Keratinocyte (primary cell): ENCODE data around the gene AHNAK. TPM values are rescaled to one million over a fixed set of nuclear protein-coding genes. Genes with fewer than 3 reads are reported as not detected.

Experiments used
- DNase-seq: peaks from one replicate; pipeline ENCODE4 v3.0.0-alpha.2; 2011; ENCODE audit warnings: low read depth, missing footprints, low spot score
- FAIRE-seq: peaks from 2 replicates; lab custom pipeline; 2011; peaks lifted over from hg19 to GRCh38; lab: Jason Lieb, UNC
- H2AFZ ChIP-seq: 2 replicates; pipeline ENCODE4 v1.6.0; 2012; ENCODE audit warnings: low read length, control low read depth, inconsistent platforms; ENCODE audit not compliant: control insufficient read depth
- H3K27ac ChIP-seq: 2 replicates; pipeline ENCODE4 v1.5.1; 2011; ENCODE audit warnings: low read length; ENCODE audit not compliant: control insufficient read depth, insufficient read depth
- H3K27me3 ChIP-seq: 3 replicates; pipeline ENCODE4 v1.6.0; 2011; ENCODE audit warnings: low read length; ENCODE audit not compliant: control insufficient read depth, insufficient read depth; ENCODE audit errors: extremely low read depth
- H3K36me3 ChIP-seq, 2 experiments: 2 replicates in 1 of 2; 3 replicates in 1 of 2; pipeline ENCODE4 v1.5.1; 2011; ENCODE audit warnings: low read length in 2 of 2, mild to moderate bottlenecking in 1 of 2; ENCODE audit not compliant: control insufficient read depth in 2 of 2, insufficient read depth in 2 of 2; ENCODE audit errors: extremely low read depth in 1 of 2
- H3K4me1 ChIP-seq: 3 replicates; pipeline ENCODE4 v1.5.1; 2011; ENCODE audit warnings: low read length; ENCODE audit not compliant: control insufficient read depth, insufficient read depth; ENCODE audit errors: extremely low read depth
- H3K4me2 ChIP-seq: 3 replicates; pipeline ENCODE4 v1.6.0; 2011; ENCODE audit warnings: low read depth, low read length; ENCODE audit not compliant: control insufficient read depth, insufficient read depth; ENCODE audit errors: extremely low read depth
- H3K4me3 ChIP-seq, 3 experiments: fragments of 200-600 bp in 1 of 3; sonication (generic) in 1 of 3; 2 replicates in 2 of 3; 3 replicates in 1 of 3; pipeline ENCODE4 v1.5.1; 2011 to 2016; ENCODE audit warnings: low read length in 3 of 3, mild to moderate bottlenecking in 3 of 3, control low read depth in 2 of 3, inconsistent platforms in 1 of 3, low read depth in 1 of 3, mixed read lengths in 1 of 3, mixed run types in 1 of 3, moderate library complexity in 1 of 3; ENCODE audit not compliant: control insufficient read depth in 2 of 3, insufficient read depth in 2 of 3; ENCODE audit errors: extremely low read depth in 1 of 3
- H3K79me2 ChIP-seq: 2 replicates; pipeline ENCODE4 v1.6.0; 2012; ENCODE audit warnings: low read length; ENCODE audit not compliant: control insufficient read depth, insufficient read depth
- H3K9ac ChIP-seq: 3 replicates; pipeline ENCODE4 v1.6.0; 2011; ENCODE audit warnings: low read length; ENCODE audit not compliant: control insufficient read depth, insufficient read depth; ENCODE audit errors: extremely low read depth
- H3K9me1 ChIP-seq: 3 replicates; pipeline ENCODE4 v1.6.0; 2011; ENCODE audit warnings: low read length; ENCODE audit not compliant: control insufficient read depth, insufficient read depth; ENCODE audit errors: extremely low read depth
- H3K9me3 ChIP-seq: 2 replicates; pipeline ENCODE4 v1.5.1; 2012; ENCODE audit warnings: low read depth, low read length; ENCODE audit not compliant: control insufficient read depth
- H4K20me1 ChIP-seq: 3 replicates; pipeline ENCODE4 v1.6.0; 2011; ENCODE audit warnings: low read length; ENCODE audit not compliant: control insufficient read depth, insufficient read depth; ENCODE audit errors: extremely low read depth
- EZH2 ChIP-seq: IDR thresholded peaks from one replicate; pipeline ENCODE4 v1.6.1; 2012; ENCODE audit warnings: inconsistent platforms, mild to moderate bottlenecking, low read length, moderate library complexity
- dilution Hi-C: fragments of 300-500 bp; cut with MboI; formaldehyde crosslinking; loops from one replicate; pipeline ENCODE4 v1.7.0; 2020; ENCODE audit warnings: low sequenced_read_pairs; ENCODE audit not compliant: extremely low pct_ligation_motif_present
- polyA minus RNA-seq, 3 experiments: library from RNA; depleted of rRNA, polyadenylated mRNA; stranded (reverse); fragments of >200 nt; gene quantifications; 1 replicate in 1 of 3; 2 replicates in 1 of 3; 3 replicates in 1 of 3; pipeline ENCODE4 v1.2.3, GENCODE V29; 2011
- polyA plus RNA-seq, 5 experiments: library from polyadenylated mRNA; depleted of rRNA in 3 of 5; stranded (reverse) in 3 of 5; stranded (forward) in 1 of 5; unstranded in 1 of 5; fragments of >200 nt; gene quantifications; 1 replicate in 1 of 5; 2 replicates in 3 of 5; 3 replicates in 1 of 5; pipeline versions ENCODE4 v1.2.1 to v1.2.3, GENCODE V29; 2011 to 2012; ENCODE audit warnings: missing spikeins in 2 of 5, low read depth in 1 of 5, low replicate concordance in 1 of 5
- TF ChIP-seq, protein P1 (sequence below), 3 experiments: IDR thresholded peaks in 1 of 3; conservative IDR thresholded peaks in 1 of 3; optimal IDR thresholded peaks in 1 of 3; 2 replicates in 2 of 3; 3 replicates in 1 of 3; pipeline versions ENCODE3 to v1.5.1; 2011; ENCODE audit warnings: low read length in 3 of 3, mild to moderate bottlenecking in 3 of 3, moderate library complexity in 2 of 3, control low read depth in 1 of 3, inconsistent platforms in 1 of 3; ENCODE audit not compliant: insufficient read depth in 2 of 3; ENCODE audit errors: extremely low read depth in 1 of 3

Gene AHNAK, protein sequence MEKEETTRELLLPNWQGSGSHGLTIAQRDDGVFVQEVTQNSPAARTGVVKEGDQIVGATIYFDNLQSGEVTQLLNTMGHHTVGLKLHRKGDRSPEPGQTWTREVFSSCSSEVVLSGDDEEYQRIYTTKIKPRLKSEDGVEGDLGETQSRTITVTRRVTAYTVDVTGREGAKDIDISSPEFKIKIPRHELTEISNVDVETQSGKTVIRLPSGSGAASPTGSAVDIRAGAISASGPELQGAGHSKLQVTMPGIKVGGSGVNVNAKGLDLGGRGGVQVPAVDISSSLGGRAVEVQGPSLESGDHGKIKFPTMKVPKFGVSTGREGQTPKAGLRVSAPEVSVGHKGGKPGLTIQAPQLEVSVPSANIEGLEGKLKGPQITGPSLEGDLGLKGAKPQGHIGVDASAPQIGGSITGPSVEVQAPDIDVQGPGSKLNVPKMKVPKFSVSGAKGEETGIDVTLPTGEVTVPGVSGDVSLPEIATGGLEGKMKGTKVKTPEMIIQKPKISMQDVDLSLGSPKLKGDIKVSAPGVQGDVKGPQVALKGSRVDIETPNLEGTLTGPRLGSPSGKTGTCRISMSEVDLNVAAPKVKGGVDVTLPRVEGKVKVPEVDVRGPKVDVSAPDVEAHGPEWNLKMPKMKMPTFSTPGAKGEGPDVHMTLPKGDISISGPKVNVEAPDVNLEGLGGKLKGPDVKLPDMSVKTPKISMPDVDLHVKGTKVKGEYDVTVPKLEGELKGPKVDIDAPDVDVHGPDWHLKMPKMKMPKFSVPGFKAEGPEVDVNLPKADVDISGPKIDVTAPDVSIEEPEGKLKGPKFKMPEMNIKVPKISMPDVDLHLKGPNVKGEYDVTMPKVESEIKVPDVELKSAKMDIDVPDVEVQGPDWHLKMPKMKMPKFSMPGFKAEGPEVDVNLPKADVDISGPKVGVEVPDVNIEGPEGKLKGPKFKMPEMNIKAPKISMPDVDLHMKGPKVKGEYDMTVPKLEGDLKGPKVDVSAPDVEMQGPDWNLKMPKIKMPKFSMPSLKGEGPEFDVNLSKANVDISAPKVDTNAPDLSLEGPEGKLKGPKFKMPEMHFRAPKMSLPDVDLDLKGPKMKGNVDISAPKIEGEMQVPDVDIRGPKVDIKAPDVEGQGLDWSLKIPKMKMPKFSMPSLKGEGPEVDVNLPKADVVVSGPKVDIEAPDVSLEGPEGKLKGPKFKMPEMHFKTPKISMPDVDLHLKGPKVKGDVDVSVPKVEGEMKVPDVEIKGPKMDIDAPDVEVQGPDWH (N-terminal part only)
- polyA plus RNA-seq, result 195 to 220 TPM (median 207 TPM) in 3 replicates
- polyA plus RNA-seq (2011; ENCODE audit: low read depth), result 177 TPM
- polyA plus RNA-seq (2011; cell fraction: cytosol; rRNA removed), result 69.0 and 81.5 TPM in 2 replicates
- 933 and 1,273 TPM in 2 replicates for polyA plus RNA-seq (2011; cell fraction: nucleus; rRNA removed)
- 296 and 367 TPM in 2 replicates for polyA plus RNA-seq (2012; ENCODE audit: low replicate concordance)
- 503 to 1,127 TPM (median 686 TPM) in 3 replicates for polyA minus RNA-seq
- 209 TPM for polyA minus RNA-seq (2011; cell fraction: cytosol; rRNA and poly(A)+ RNA removed)
- polyA minus RNA-seq (2011; cell fraction: nucleus; rRNA and poly(A)+ RNA removed), result 2,164 and 3,990 TPM in 2 replicates

DNA sequence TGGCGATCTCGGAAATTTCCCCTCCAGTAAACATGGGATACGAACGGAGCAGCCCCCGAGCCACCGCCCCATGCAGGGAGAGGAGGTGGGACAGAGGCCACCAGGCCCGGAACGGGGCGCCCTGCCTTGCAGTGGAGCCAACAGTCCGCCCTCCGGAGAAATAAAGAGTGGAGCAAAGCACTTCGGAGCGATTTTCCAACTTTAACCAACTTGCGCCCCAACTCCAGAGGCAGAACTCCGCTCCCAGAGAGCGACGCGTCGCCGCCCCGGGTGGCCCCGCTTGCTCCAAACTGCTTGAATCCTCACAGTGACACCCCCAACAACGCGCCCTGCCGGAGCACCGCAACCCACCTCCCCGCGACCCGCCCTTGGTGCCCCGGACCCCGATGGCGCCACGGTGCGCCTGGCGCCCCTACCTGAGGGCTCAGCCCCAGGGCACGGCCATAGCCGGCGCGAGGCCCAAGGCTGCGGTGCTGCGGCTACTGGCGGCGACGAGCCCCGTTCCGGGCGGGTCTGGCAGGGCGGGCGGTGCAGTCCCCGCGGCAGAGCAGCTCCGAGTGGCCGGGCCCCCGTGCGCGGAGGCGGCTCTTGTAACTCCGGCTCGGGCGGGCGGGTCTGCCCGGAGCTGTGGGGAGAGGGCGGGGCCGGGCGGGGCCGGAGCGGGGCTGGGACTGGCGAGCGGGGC, at the start of gene AHNAK:
Gene AHNAK, minus strand, starts transcription at position 563 of the 685 bp plus-strand sequence. CDS start 10,708 bp downstream, outside the sequence.
- DNase-seq, result no peak
- H3K36me3 ChIP-seq, result peaks cover 7 to 22% of the 10 kb centered on the region in 2 experiments
- peaks cover 18% of the 10 kb centered on the region for H4K20me1 ChIP-seq
- H3K4me3 ChIP-seq, result peak within 1 kb of the TSS; percentile 86 to 100 (median 89)
- H3K9ac ChIP-seq, result peak within 1 kb of the TSS; percentile 93
- H3K4me1 ChIP-seq, result peaks cover 44% of the 10 kb centered on the region
- peak within 1 kb of the TSS; percentile 95 for H3K27ac ChIP-seq
- H3K9me1 ChIP-seq, result no peaks in the 10 kb centered on the region
- no peak for FAIRE-seq
- H3K27me3 ChIP-seq, result no peaks in the 10 kb centered on the region
- H3K9me3 ChIP-seq, result no peaks in the 10 kb centered on the region
- H3K4me2 ChIP-seq, result peak within 1 kb of the TSS; percentile 89
- TF ChIP-seq EZH2, result no peak
- TF ChIP-seq, protein P1, sequence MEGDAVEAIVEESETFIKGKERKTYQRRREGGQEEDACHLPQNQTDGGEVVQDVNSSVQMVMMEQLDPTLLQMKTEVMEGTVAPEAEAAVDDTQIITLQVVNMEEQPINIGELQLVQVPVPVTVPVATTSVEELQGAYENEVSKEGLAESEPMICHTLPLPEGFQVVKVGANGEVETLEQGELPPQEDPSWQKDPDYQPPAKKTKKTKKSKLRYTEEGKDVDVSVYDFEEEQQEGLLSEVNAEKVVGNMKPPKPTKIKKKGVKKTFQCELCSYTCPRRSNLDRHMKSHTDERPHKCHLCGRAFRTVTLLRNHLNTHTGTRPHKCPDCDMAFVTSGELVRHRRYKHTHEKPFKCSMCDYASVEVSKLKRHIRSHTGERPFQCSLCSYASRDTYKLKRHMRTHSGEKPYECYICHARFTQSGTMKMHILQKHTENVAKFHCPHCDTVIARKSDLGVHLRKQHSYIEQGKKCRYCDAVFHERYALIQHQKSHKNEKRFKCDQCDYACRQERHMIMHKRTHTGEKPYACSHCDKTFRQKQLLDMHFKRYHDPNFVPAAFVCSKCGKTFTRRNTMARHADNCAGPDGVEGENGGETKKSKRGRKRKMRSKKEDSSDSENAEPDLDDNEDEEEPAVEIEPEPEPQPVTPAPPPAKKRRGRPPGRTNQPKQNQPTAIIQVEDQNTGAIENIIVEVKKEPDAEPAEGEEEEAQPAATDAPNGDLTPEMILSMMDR (optimal IDR thresholded peaks at IDR 0.05 in 1 of 3, IDR thresholded peaks at IDR 0.05 in 1 of 3, conservative IDR thresholded peaks at IDR 0.05 in 1 of 3; ENCODE audit: extremely low read depth in 1 of 3, insufficient read depth in 2 of 3, low read length in 3 of 3), result no peak
- H2AFZ ChIP-seq, result no peak within 1 kb of the TSS
- dilution Hi-C loops, result no loop called here
- H3K79me2 ChIP-seq, result peaks cover 52% of the 10 kb centered on the region

DNA sequence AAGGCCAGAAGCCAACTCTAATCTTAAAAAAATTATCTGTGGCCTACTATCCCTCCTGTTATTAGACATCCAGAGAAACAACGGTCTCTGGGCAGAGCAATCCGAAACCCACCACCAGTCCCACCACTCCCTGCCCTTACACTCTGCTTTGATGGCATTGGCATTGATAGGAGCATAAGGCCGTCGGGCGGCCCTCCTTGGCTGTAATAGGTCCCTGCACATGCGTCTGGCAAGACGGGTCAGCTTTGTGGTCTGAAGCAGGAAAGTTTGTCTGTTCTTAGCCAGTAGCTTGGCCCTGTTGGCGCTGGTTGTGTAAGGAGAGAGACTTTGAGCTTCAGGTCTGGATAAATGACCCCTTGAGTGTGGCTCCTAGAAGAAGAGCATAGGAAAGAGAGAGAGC, 48.5 kb upstream of the AHNAK start:
- H3K36me3 ChIP-seq, result peaks cover 48 to 58% of the 10 kb centered on the region in 2 experiments
- dilution Hi-C loops, result no loop called here
- FAIRE-seq (no peak), DNase-seq (no peak)
- H3K4me3 ChIP-seq, result no peak overlapping the region
- no peaks in the 10 kb centered on the region for H3K9me3 ChIP-seq
- no peaks in the 10 kb centered on the region for H3K9me1 ChIP-seq
- H3K4me2 ChIP-seq, result no peak overlapping the region
- H4K20me1 ChIP-seq, result peaks cover 2% of the 10 kb centered on the region
- peaks cover 41% of the 10 kb centered on the region for H3K79me2 ChIP-seq
- no peak overlapping the region for H3K9ac ChIP-seq
- H3K27me3 ChIP-seq, result no peaks in the 10 kb centered on the region
- TF ChIP-seq, protein P1 (optimal IDR thresholded peaks at IDR 0.05 in 1 of 3, IDR thresholded peaks at IDR 0.05 in 1 of 3, conservative IDR thresholded peaks at IDR 0.05 in 1 of 3; ENCODE audit: extremely low read depth in 1 of 3, insufficient read depth in 2 of 3, low read length in 3 of 3), result no peak
- TF ChIP-seq EZH2, result no peak
- H3K4me1 ChIP-seq, result peaks cover 26% of the 10 kb centered on the region
- H3K27ac ChIP-seq, result no peak overlapping the region
- H2AFZ ChIP-seq, result no peak overlapping the region
